Mesendoderm (in vitro differentiated cells): ENCODE measurements around the gene CENPU.
"Not testable (repeated sequence)": the region's sequence is repeated elsewhere in the genome, so short reads cannot be mapped to it uniquely, and the experiment has no call there.

ENCODE experiments used
- DNase-seq: peaks from one replicate; pipeline ENCODE4 v3.0.0; 2013
- H2AK5ac ChIP-seq: 2 replicates; pipeline ENCODE4 v1.6.1; 2013; ENCODE audit warnings: low read length, inconsistent platforms
- H2BK120ac ChIP-seq: 2 replicates; pipeline ENCODE4 v1.6.1; 2013; ENCODE audit warnings: low read depth, mild to moderate bottlenecking, low read length, moderate library complexity, mixed read lengths
- H2BK15ac ChIP-seq: replicated peaks from 2 replicates; pipeline ENCODE4 v1.6.1; 2013; ENCODE audit warnings: low read depth, mild to moderate bottlenecking, moderate library complexity
- H2BK5ac ChIP-seq: 2 replicates; pipeline ENCODE4 v1.6.1; 2013; ENCODE audit warnings: low read length, inconsistent platforms
- H3K18ac ChIP-seq: 2 replicates; pipeline ENCODE4 v1.6.1; 2013; ENCODE audit warnings: mild to moderate bottlenecking, low read length, mixed read lengths
- H3K23ac ChIP-seq: one replicate; pipeline ENCODE4 v1.6.1; 2013; ENCODE audit warnings: low read length
- H3K27ac ChIP-seq: 2 replicates; pipeline ENCODE4 v1.5.1; 2013; ENCODE audit warnings: low read depth, mild to moderate bottlenecking, inconsistent platforms, low read length, moderate library complexity
- H3K27me3 ChIP-seq: 2 replicates; pipeline ENCODE4 v1.6.1; 2013; ENCODE audit warnings: low read length, control low read depth, mild to moderate bottlenecking, inconsistent platforms; ENCODE audit not compliant: insufficient read depth, poor library complexity
- H3K36me3 ChIP-seq: 2 replicates; pipeline ENCODE4 v1.6.1; 2013; ENCODE audit warnings: low read length, inconsistent platforms; ENCODE audit not compliant: control insufficient read depth, insufficient read depth
- H3K4ac ChIP-seq: one replicate; pipeline ENCODE4 v1.6.1; 2013; ENCODE audit warnings: low read depth, mild to moderate bottlenecking, low read length, moderate library complexity
- H3K4me1 ChIP-seq: 2 replicates; pipeline ENCODE4 v1.6.1; 2013; ENCODE audit warnings: low read depth, low read length, inconsistent platforms; ENCODE audit not compliant: control insufficient read depth
- H3K4me2 ChIP-seq: 2 replicates; pipeline ENCODE4 v1.6.1; 2013; ENCODE audit warnings: low read length
- H3K4me3 ChIP-seq: 2 replicates; pipeline ENCODE4 v1.5.1; 2013; ENCODE audit warnings: mild to moderate bottlenecking, low read length
- H3K56ac ChIP-seq: one replicate; pipeline ENCODE4 v1.6.1; 2013; ENCODE audit warnings: low read length
- H3K79me1 ChIP-seq: 2 replicates; pipeline ENCODE4 v1.6.1; 2013; ENCODE audit warnings: low read length, inconsistent platforms
- H3K79me2 ChIP-seq: 2 replicates; pipeline ENCODE4 v1.6.1; 2013; ENCODE audit warnings: mild to moderate bottlenecking, low read length; ENCODE audit not compliant: control insufficient read depth, insufficient read depth
- H3K9ac ChIP-seq: 2 replicates; pipeline ENCODE4 v1.6.1; 2013; ENCODE audit warnings: low read length, inconsistent platforms
- H4K5ac ChIP-seq: one replicate; pipeline ENCODE4 v1.6.1; 2013; ENCODE audit warnings: low read length
- H4K8ac ChIP-seq: one replicate; pipeline ENCODE4 v1.6.1; 2013; ENCODE audit warnings: low read depth, mild to moderate bottlenecking, control low read depth, low read length, moderate library complexity
- WGBS: extraction: QIAGEN DNeasy Blood & Tissue Kit; methylation state at CpG from one replicate; pipeline ENCODE4 v1.1.7; 2013; ENCODE audit warnings: low lambda C conversion rate, missing lambda C conversion rate; ENCODE audit not compliant: insufficient coverage; ENCODE audit errors: extremely low coverage; 5-methylcytosine and 5-hydroxymethylcytosine counted together

Gene CENPU

GRCh38 chr4:184743650-184744049 is 9.8 kb upstream of the CENPU start:
- no peak overlapping the region for H3K4ac ChIP-seq
- H3K4me3 ChIP-seq: no peak overlapping the region
- no peak overlapping the region for H4K8ac ChIP-seq
- no peak overlapping the region for H3K56ac ChIP-seq
- no peaks in the 10 kb centered on the region for H3K79me2 ChIP-seq
- no peak overlapping the region for H3K27ac ChIP-seq
- H2BK5ac ChIP-seq: no peak overlapping the region
- H3K9ac ChIP-seq: no peak overlapping the region
- H3K79me1 ChIP-seq: no peaks in the 10 kb centered on the region
- no peaks in the 10 kb centered on the region for H3K36me3 ChIP-seq
- H2BK15ac ChIP-seq: no peak overlapping the region
- H2AK5ac ChIP-seq: no peak overlapping the region
- no peak overlapping the region for H3K4me2 ChIP-seq
- no CpG with 5 or more reads among the region's 4 CpGs for WGBS
- no peak overlapping the region for H3K23ac ChIP-seq
- no peak for DNase-seq
- no peak overlapping the region for H4K5ac ChIP-seq
- no peak overlapping the region for H3K18ac ChIP-seq
- no peak overlapping the region for H2BK120ac ChIP-seq
- peaks cover 2% of the 10 kb centered on the region for H3K4me1 ChIP-seq
- no peaks in the 10 kb centered on the region for H3K27me3 ChIP-seq

DNA sequence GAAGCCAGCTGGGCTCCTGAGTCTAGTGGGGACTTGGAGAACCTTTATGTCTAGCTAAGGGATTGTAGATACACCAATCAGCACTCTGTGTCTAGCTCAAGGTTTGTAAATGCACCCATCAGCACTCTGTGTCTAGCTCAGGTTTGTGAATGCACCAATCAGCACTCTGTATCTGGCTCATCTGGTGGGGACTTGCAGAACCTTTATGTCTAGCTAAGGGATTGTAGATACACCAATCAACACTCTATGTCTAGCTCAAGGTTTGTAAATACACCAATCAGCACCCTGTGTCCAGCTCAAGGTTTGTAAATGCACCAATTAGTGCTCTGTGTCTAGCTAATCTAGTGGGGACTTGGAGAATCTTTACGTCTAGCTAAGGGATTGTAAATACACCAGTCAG is 7.8 kb upstream of the CENPU start:
- H3K23ac ChIP-seq, H4K8ac ChIP-seq, H3K9ac ChIP-seq, H3K79me2 ChIP-seq, H2BK120ac ChIP-seq, H3K27me3 ChIP-seq, DNase-seq, H3K79me1 ChIP-seq, H3K56ac ChIP-seq, H3K36me3 ChIP-seq, H3K4me3 ChIP-seq, H2AK5ac ChIP-seq, H3K18ac ChIP-seq, H3K27ac ChIP-seq, H2BK5ac ChIP-seq, H4K5ac ChIP-seq, H2BK15ac ChIP-seq, H3K4me2 ChIP-seq, H3K4ac ChIP-seq, H3K4me1 ChIP-seq: not testable (repeated sequence)
- WGBS: no CpG with 5 or more reads among the region's 1 CpG

- H4K8ac ChIP-seq: no peak overlapping the region
- no peak for DNase-seq
- no peak overlapping the region for H3K4me3 ChIP-seq
- H3K23ac ChIP-seq: no peak overlapping the region
- no peak overlapping the region for H3K56ac ChIP-seq
- H3K9ac ChIP-seq: no peak overlapping the region
- H3K4ac ChIP-seq: no peak overlapping the region
- no peaks in the 10 kb centered on the region for H3K36me3 ChIP-seq
- H3K27me3 ChIP-seq: no peaks in the 10 kb centered on the region
- H2BK15ac ChIP-seq: no peak overlapping the region
- H4K5ac ChIP-seq: no peak overlapping the region
- no peak overlapping the region for H3K4me2 ChIP-seq
- H3K79me1 ChIP-seq: no peaks in the 10 kb centered on the region
- no peak overlapping the region for H3K18ac ChIP-seq
- no peaks in the 10 kb centered on the region for H3K79me2 ChIP-seq
- WGBS: no CpG with 5 or more reads among the region's 20 CpGs
- no peak overlapping the region for H2AK5ac ChIP-seq
- no peaks in the 10 kb centered on the region for H3K4me1 ChIP-seq
- no peak overlapping the region for H2BK5ac ChIP-seq
- H3K27ac ChIP-seq: no peak overlapping the region
- H2BK120ac ChIP-seq: no peak overlapping the region
Observed at GRCh38 chr4:184740980-184741391, 7.1 kb upstream of the CENPU start.

DNA sequence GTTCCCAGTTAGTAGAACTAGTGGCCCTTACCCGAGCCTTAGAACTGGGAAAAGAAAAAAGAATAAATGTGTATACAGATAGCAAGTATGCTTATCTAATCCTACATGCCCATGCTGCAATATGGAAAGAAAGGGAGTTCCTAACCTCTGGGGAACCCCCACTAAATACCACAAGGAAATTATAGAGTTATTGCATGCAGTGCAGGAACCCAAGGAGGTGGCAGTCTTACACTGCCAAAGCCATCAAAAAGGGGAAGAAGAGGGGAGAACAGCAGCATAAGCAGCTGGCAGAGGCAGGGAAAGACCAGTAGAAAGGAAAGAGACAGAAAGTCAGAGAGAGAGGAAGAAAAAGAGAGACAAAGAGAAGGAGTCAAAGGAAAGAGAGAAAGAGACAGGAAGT is 5.7 kb upstream of the CENPU start:
- H3K56ac ChIP-seq, H3K18ac ChIP-seq, H3K79me2 ChIP-seq, H3K27ac ChIP-seq, H3K79me1 ChIP-seq, H3K4me3 ChIP-seq, H4K8ac ChIP-seq, H3K36me3 ChIP-seq, H3K4me2 ChIP-seq, H2BK5ac ChIP-seq, H3K4ac ChIP-seq, H3K23ac ChIP-seq, H2AK5ac ChIP-seq, H3K27me3 ChIP-seq, H4K5ac ChIP-seq, DNase-seq, H2BK15ac ChIP-seq, H3K4me1 ChIP-seq, H3K9ac ChIP-seq, H2BK120ac ChIP-seq: not testable (repeated sequence)
- no CpG with 5 or more reads among the region's 1 CpG for WGBS

- H3K27me3 ChIP-seq: no peaks in the 10 kb centered on the region
- H2BK15ac ChIP-seq: no peak overlapping the region
- no peak overlapping the region for H3K23ac ChIP-seq
- H3K18ac ChIP-seq: no peak overlapping the region
- no peak for DNase-seq
- H3K56ac ChIP-seq: no peak overlapping the region
- no peak overlapping the region for H3K4me2 ChIP-seq
- no peak overlapping the region for H4K5ac ChIP-seq
- no peak overlapping the region for H3K4me3 ChIP-seq
- peak overlapping the region; percentile 28 for H3K9ac ChIP-seq
- no peak overlapping the region for H3K4ac ChIP-seq
- H2AK5ac ChIP-seq: no peak overlapping the region
- H2BK5ac ChIP-seq: no peak overlapping the region
- H3K27ac ChIP-seq: no peak overlapping the region
- no peaks in the 10 kb centered on the region for H3K36me3 ChIP-seq
- H3K4me1 ChIP-seq: no peaks in the 10 kb centered on the region
- no peak overlapping the region for H4K8ac ChIP-seq
- WGBS: 100% methylated on average over 3 of the region's 6 CpGs
- peaks cover 8% of the 10 kb centered on the region for H3K79me1 ChIP-seq
- H3K79me2 ChIP-seq: peaks cover 30% of the 10 kb centered on the region
- no peak overlapping the region for H2BK120ac ChIP-seq
Observed at GRCh38 chr4:184734758-184735157, 862 bp upstream of the CENPU start.

GRCh38 chr4:184732126-184732525 is 1.8 kb downstream of the CENPU start:
- H3K4me3 ChIP-seq: no peak overlapping the region
- no peak overlapping the region for H2BK5ac ChIP-seq
- H3K4me1 ChIP-seq: no peaks in the 10 kb centered on the region
- no peak overlapping the region for H3K27ac ChIP-seq
- H2BK120ac ChIP-seq: no peak overlapping the region
- no peak for DNase-seq
- no peak overlapping the region for H2BK15ac ChIP-seq
- H3K4ac ChIP-seq: no peak overlapping the region
- no peak overlapping the region for H3K56ac ChIP-seq
- H3K27me3 ChIP-seq: no peaks in the 10 kb centered on the region
- no CpG with 5 or more reads among the region's 4 CpGs for WGBS
- H3K4me2 ChIP-seq: no peak overlapping the region
- peak overlapping the region; percentile 93 for H3K9ac ChIP-seq
- peaks cover 32% of the 10 kb centered on the region for H3K79me2 ChIP-seq
- no peaks in the 10 kb centered on the region for H3K36me3 ChIP-seq
- H2AK5ac ChIP-seq: no peak overlapping the region
- H4K8ac ChIP-seq: no peak overlapping the region
- no peak overlapping the region for H4K5ac ChIP-seq
- peaks cover 8% of the 10 kb centered on the region for H3K79me1 ChIP-seq
- H3K18ac ChIP-seq: no peak overlapping the region
- H3K23ac ChIP-seq: no peak overlapping the region
